ENCODE results near the gene TBC1D30.

GRCh38 chr12:64882687-64883086 lies 58.2 kb downstream of the TBC1D30 start:
- TF ChIP-seq CTCF (IDR thresholded peaks at IDR 0.05) (no peak), POLR2A (IDR thresholded peaks at IDR 0.05; ENCODE audit: low read depth) (no peak), EP300 (IDR thresholded peaks at IDR 0.05) (no peak), POLR2AphosphoS5 (IDR thresholded peaks at IDR 0.05) (no peak)
